ENCODE results near the gene TRAPPC10.

DNA sequence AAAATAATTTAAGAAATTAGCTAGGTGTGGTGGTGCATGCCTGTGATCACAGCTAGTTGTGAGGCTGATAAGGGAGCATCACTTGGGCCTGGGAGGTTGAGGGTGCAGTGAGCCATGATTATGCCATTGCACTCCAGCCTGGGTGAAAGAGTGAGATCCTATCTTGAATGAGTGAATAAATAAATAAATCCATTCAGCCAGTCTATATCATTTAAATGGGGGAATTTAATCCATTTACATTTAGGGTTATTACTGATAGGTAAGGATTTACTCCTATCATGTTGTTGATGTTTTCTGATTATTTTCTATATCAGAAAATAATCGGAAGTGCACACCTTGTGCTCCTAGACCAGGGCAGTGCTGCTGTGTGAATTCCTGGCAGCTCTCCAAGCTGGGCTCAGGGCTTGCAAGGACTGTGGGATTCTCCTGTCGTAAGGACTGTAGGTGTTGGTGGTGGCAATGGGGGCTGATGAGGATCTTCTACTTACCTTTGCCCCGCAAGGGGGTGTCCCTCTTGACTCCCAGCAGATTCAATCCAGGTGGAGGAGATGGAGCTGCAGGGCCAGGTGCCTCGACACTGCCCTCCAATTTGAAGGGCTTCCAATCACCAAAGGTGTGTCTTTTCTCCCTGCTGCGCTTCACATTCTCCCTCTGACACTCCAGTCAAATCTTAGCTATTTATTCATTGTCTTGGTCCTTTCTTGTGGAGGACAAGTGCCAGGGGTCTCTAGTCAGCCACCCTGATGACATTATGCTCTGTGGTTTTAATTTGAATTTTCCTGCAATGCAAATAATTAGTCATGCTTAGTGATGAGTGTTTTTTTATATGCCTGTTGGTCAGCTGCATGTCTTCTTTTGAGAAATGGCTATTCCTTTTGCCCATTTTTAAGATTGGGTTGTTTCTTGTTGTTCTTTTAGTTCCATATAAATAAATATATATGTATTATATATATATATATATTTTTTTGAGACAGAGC, 14.1 kb upstream of the TRAPPC10 start:
- TF ChIP-seq, protein P1, sequence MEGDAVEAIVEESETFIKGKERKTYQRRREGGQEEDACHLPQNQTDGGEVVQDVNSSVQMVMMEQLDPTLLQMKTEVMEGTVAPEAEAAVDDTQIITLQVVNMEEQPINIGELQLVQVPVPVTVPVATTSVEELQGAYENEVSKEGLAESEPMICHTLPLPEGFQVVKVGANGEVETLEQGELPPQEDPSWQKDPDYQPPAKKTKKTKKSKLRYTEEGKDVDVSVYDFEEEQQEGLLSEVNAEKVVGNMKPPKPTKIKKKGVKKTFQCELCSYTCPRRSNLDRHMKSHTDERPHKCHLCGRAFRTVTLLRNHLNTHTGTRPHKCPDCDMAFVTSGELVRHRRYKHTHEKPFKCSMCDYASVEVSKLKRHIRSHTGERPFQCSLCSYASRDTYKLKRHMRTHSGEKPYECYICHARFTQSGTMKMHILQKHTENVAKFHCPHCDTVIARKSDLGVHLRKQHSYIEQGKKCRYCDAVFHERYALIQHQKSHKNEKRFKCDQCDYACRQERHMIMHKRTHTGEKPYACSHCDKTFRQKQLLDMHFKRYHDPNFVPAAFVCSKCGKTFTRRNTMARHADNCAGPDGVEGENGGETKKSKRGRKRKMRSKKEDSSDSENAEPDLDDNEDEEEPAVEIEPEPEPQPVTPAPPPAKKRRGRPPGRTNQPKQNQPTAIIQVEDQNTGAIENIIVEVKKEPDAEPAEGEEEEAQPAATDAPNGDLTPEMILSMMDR (IDR thresholded peaks at IDR 0.05; ENCODE audit: control extremely low read depth in 1 of 3, insufficient read depth in 1 of 3, low read depth in 1 of 3, low read length in 3 of 3) = no peak
- TF ChIP-seq KDM1A (IDR thresholded peaks at IDR 0.05; ENCODE audit: borderline replicate concordance, low read length) (no peak), HDAC2 (IDR thresholded peaks at IDR 0.05; ENCODE audit: borderline replicate concordance in 1 of 2, low read depth in 2 of 2, low read length in 2 of 2) (no peak)
